Measurements from ENCODE around the gene NTNG1.

DNA sequence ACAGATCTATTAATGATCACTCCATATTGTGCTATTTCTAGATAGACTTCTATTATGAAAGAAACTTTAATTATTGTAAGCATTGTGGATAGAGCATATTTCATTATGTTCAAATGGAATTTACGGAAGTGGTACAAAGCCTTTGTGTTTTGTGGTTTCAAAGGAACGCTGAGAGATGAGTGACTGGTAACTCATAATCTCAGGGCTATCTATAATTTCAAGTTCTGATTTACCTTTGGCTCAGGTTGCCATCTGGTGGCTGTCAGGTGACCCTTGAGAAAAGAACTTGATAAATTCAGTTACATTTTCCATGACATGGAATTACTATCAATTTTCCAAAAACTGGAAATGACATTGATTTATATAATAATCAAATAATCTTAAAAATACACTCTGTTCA, 12.2 kb downstream of the NTNG1 start:
- TF ChIP-seq, protein P1, sequence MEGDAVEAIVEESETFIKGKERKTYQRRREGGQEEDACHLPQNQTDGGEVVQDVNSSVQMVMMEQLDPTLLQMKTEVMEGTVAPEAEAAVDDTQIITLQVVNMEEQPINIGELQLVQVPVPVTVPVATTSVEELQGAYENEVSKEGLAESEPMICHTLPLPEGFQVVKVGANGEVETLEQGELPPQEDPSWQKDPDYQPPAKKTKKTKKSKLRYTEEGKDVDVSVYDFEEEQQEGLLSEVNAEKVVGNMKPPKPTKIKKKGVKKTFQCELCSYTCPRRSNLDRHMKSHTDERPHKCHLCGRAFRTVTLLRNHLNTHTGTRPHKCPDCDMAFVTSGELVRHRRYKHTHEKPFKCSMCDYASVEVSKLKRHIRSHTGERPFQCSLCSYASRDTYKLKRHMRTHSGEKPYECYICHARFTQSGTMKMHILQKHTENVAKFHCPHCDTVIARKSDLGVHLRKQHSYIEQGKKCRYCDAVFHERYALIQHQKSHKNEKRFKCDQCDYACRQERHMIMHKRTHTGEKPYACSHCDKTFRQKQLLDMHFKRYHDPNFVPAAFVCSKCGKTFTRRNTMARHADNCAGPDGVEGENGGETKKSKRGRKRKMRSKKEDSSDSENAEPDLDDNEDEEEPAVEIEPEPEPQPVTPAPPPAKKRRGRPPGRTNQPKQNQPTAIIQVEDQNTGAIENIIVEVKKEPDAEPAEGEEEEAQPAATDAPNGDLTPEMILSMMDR (IDR thresholded peaks at IDR 0.05): no peak
- TF ChIP-seq POLR2A (IDR thresholded peaks at IDR 0.05) (no peak), POLR2AphosphoS5 (IDR thresholded peaks at IDR 0.05) (no peak)
